Transverse colon (tissue), 3 donors: ENCODE results near the gene SPRR2B.
"Not testable (repeated sequence)": the region's sequence is repeated elsewhere in the genome, so short reads cannot be mapped to it uniquely, and the experiment has no call there.

ENCODE experiments used
- CTCF ChIP-seq, 5 experiments: fragments of 200-600 bp in 3 of 5; fragments of 450-650 bp in 2 of 5; sonication (generic) in 3 of 5; IDR thresholded peaks; 1 replicate in 2 of 5; 2 replicates in 3 of 5; pipeline ENCODE4 v1.5.1; 2016 to 2017; ENCODE audit warnings: antibody characterized with exemption in 5 of 5, inconsistent platforms in 3 of 5, mild to moderate bottlenecking in 2 of 5, moderate library complexity in 1 of 5
- POLR2A ChIP-seq: fragments of 450-650 bp; IDR thresholded peaks from one replicate; pipeline ENCODE4 v1.6.1; 2016; ENCODE audit warnings: antibody characterized with exemption, mild to moderate bottlenecking, moderate library complexity

GRCh38 chr1:153021829-153022228 is 49.6 kb downstream of the SPRR2B start:
- TF ChIP-seq CTCF (IDR thresholded peaks at IDR 0.05); POLR2A: not testable (repeated sequence)
